ENCODE data around the gene NPPC. TPM values are rescaled to one million over a fixed set of nuclear protein-coding genes. Genes with fewer than 3 reads are reported as not detected.

NPPC gene
- total and polyA plus RNA-seq, 10 of the 15 experiments (the other 5 are each of a cell fraction or from before 2014, with no cell fraction given), result 0.15 TPM; not detected in 9

GRCh38 chr2:231927566-231927890 lies 1.3 kb upstream of the NPPC start:
- Histone ChIP-seq H3K4me2 (ENCODE audit: control insufficient read depth, insufficient read depth) (no peak overlapping the region), H3K79me2 (ENCODE audit: control insufficient read depth, insufficient read depth, low read length) (no peaks in the 10 kb centered on the region), H3K4me1 (ENCODE audit: control insufficient read depth, insufficient read depth, low read length) (peaks cover 13% of the 10 kb centered on the region), H3K9ac (ENCODE audit: control insufficient read depth, insufficient read depth, low read length) (no peak overlapping the region), H3K27ac (ENCODE audit: control insufficient read depth, insufficient read depth) (no peak overlapping the region), H4K20me1 (ENCODE audit: control insufficient read depth, insufficient read depth) (no peaks in the 10 kb centered on the region), H3K4me3 (no peak overlapping the region), H3K27me3 (replicated peaks in 1 of 2; ENCODE audit: control insufficient read depth in 2 of 2, insufficient read depth in 2 of 2, low read length in 1 of 2) (peaks cover 6 to 13% of the 10 kb centered on the region in 2 experiments; a peak in 3 of 4 replicates), H2AFZ (ENCODE audit: control insufficient read depth, low read depth, low read length) (no peak overlapping the region), H3K9me3 (replicated peaks; ENCODE audit: control insufficient read depth, insufficient read depth, low read length) (no peaks in the 10 kb centered on the region), H3K36me3 (ENCODE audit: control insufficient read depth in 2 of 2, insufficient read depth in 2 of 2, low read length in 1 of 2) (no peaks in the 10 kb centered on the region)
- no peak for FAIRE-seq
- intact Hi-C loops (cut with micrococcal nuclease; ENCODE audit: unreplicated experiment), result loop anchor here (5.0 to 10.0 kb wide), 2 partner anchors 367 to 515 kb away; no protein-coding TSS in a partner anchor
- 82% methylated on average over 10 of the region's 10 CpGs for WGBS (ENCODE audit: insufficient coverage, insufficient replicate concordance, low lambda C conversion rate, missing lambda C conversion rate)
- no peak for TF ChIP-seq MTA3 (IDR thresholded peaks at IDR 0.05; ENCODE audit: borderline replicate concordance, low read length)
- no peak for TF ChIP-seq RUNX3 (IDR thresholded peaks at IDR 0.05; ENCODE audit: low read length)
- no peak for TF ChIP-seq KLF5 (IDR thresholded peaks at IDR 0.05; ENCODE audit: partially characterized antibody)
- TF ChIP-seq ETV6 (conservative IDR thresholded peaks at IDR 0.05 in 1 of 2, IDR thresholded peaks at IDR 0.05 in 1 of 2; ENCODE audit: borderline replicate concordance in 1 of 2, low read depth in 1 of 2), result no peak
- TF ChIP-seq, protein P1, sequence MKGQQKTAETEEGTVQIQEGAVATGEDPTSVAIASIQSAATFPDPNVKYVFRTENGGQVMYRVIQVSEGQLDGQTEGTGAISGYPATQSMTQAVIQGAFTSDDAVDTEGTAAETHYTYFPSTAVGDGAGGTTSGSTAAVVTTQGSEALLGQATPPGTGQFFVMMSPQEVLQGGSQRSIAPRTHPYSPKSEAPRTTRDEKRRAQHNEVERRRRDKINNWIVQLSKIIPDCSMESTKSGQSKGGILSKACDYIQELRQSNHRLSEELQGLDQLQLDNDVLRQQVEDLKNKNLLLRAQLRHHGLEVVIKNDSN (IDR thresholded peaks at IDR 0.05; ENCODE audit: borderline replicate concordance, extremely low read length, insufficient read depth, low read depth, low read length), result no peak
- TF ChIP-seq CHD1 (IDR thresholded peaks at IDR 0.05; ENCODE audit: low read depth, low read length), result no peak
- TF ChIP-seq HDAC2 (IDR thresholded peaks at IDR 0.05), result no peak
- no peak for TF ChIP-seq RFX5 (IDR thresholded peaks at IDR 0.05; ENCODE audit: low read depth, low read length)
- no peak for TF ChIP-seq GABPA (IDR thresholded peaks at IDR 0.05; ENCODE audit: low read depth)
- no peak for TF ChIP-seq NFIC (IDR thresholded peaks at IDR 0.05; ENCODE audit: low read depth, low read length)
- no peak for TF ChIP-seq CEBPZ (IDR thresholded peaks at IDR 0.05; ENCODE audit: low read depth, low read length)
- TF ChIP-seq, protein P2, sequence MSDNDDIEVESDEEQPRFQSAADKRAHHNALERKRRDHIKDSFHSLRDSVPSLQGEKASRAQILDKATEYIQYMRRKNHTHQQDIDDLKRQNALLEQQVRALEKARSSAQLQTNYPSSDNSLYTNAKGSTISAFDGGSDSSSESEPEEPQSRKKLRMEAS (IDR thresholded peaks at IDR 0.05; ENCODE audit: low read depth, low read length), result no peak
- no peak for TF ChIP-seq BCL11A (IDR thresholded peaks at IDR 0.05; ENCODE audit: low read depth, low read length)
- no peak for TF ChIP-seq EED (IDR thresholded peaks at IDR 0.05; ENCODE audit: low read depth)
- no peak for TF ChIP-seq HDGF (IDR thresholded peaks at IDR 0.05)
- CTCF ChIA-PET, result interaction anchor here (1.4 kb wide), 1 partner anchor 10 kb away, joined by 3 read pairs; no protein-coding TSS in a partner anchor
- SMC1A ChIA-PET (ENCODE audit: uncharacterized antibody, unreplicated experiment), result no interaction called here
- ATAC-seq, result no peak
- POLR2A ChIA-PET, result no interaction called here
- in situ Hi-C loops (cut with MboI), result no loop called here
- RAD21 ChIA-PET (ENCODE audit: unreplicated experiment), result no interaction called here
- BruUV-seq (replicated peaks), result no TSS peak
- DNase-seq (ENCODE audit: low read depth, low spot score), result no peak
